Measurements from ENCODE around the gene SESN3. TPM values are rescaled to one million over a fixed set of nuclear protein-coding genes. Genes with fewer than 3 reads are reported as not detected.

SESN3 gene
- polyA plus RNA-seq, 1 donor from 2014 or later: 11.1 TPM

- Histone ChIP-seq H4K20me1 (ENCODE audit: insufficient read depth) (no peaks in the 10 kb centered on the region), H3F3A (ENCODE audit: insufficient read depth, low read length, poor library complexity, severe bottlenecking) (no peaks in the 10 kb centered on the region), H3K4me2 (ENCODE audit: low read length) (no peak overlapping the region), H3K4me3 (ENCODE audit: low read length) (no peak overlapping the region), H3K27me3 (ENCODE audit: insufficient read depth, low read depth, low read length) (no peaks in the 10 kb centered on the region), H2AFZ (ENCODE audit: low read depth, low read length) (no peak overlapping the region), H3K9me2 (ENCODE audit: insufficient read depth, low read length) (no peaks in the 10 kb centered on the region), H3K79me2 (replicated peaks; ENCODE audit: insufficient read depth, low read length) (no peaks in the 10 kb centered on the region), H3K9ac (ENCODE audit: low read length) (no peak overlapping the region), H3K36me3 (ENCODE audit: insufficient read depth, low read length) (no peaks in the 10 kb centered on the region), H3K27ac (ENCODE audit: low read length) (no peak overlapping the region), H3K9me3 (ENCODE audit: low read length) (no peaks in the 10 kb centered on the region)
- TF ChIP-seq SMC3 (conservative IDR thresholded peaks at IDR 0.05; ENCODE audit: poor library complexity) (no peak), MXI1 (conservative IDR thresholded peaks at IDR 0.05; ENCODE audit: poor library complexity, severe bottlenecking) (no peak), EP300 (conservative IDR thresholded peaks at IDR 0.05; ENCODE audit: poor library complexity, severe bottlenecking) (no peak)
- TF ChIP-seq, protein P1, sequence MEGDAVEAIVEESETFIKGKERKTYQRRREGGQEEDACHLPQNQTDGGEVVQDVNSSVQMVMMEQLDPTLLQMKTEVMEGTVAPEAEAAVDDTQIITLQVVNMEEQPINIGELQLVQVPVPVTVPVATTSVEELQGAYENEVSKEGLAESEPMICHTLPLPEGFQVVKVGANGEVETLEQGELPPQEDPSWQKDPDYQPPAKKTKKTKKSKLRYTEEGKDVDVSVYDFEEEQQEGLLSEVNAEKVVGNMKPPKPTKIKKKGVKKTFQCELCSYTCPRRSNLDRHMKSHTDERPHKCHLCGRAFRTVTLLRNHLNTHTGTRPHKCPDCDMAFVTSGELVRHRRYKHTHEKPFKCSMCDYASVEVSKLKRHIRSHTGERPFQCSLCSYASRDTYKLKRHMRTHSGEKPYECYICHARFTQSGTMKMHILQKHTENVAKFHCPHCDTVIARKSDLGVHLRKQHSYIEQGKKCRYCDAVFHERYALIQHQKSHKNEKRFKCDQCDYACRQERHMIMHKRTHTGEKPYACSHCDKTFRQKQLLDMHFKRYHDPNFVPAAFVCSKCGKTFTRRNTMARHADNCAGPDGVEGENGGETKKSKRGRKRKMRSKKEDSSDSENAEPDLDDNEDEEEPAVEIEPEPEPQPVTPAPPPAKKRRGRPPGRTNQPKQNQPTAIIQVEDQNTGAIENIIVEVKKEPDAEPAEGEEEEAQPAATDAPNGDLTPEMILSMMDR (IDR thresholded peaks at IDR 0.05; ENCODE audit: poor library complexity, severe bottlenecking): no peak
Observed at GRCh38 chr11:95140397-95141033, 90.5 kb downstream of the SESN3 start.

DNA sequence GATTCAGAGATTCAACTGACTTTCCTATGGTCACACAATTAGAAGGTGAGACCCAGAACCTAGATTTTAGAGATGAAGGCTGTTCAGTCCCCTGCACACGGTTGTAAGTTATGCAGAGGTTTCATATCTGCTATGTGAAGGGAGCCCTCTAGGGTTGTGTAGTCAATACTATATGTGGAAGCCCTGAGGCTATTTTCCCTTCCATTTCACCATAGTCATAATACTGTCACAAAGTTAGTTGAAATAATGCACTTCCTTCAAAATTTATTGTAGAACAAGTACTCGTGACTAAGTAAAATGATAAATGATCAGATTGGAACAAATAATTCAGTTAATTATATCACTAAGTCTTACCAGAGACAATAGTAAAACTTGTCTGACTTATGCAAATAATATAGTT, 92.6 kb downstream of the SESN3 start:
- H3K36me3 ChIP-seq (ENCODE audit: insufficient read depth, low read length): no peaks in the 10 kb centered on the region
- H3K79me2 ChIP-seq (replicated peaks; ENCODE audit: insufficient read depth, low read length): no peaks in the 10 kb centered on the region
- no peak overlapping the region for H3K27ac ChIP-seq (ENCODE audit: low read length)
- H3K27me3 ChIP-seq (ENCODE audit: insufficient read depth, low read depth, low read length): no peaks in the 10 kb centered on the region
- no peak overlapping the region for H3K4me2 ChIP-seq (ENCODE audit: low read length)
- H4K20me1 ChIP-seq (ENCODE audit: insufficient read depth): no peaks in the 10 kb centered on the region
- H3F3A ChIP-seq (ENCODE audit: insufficient read depth, low read length, poor library complexity, severe bottlenecking): no peaks in the 10 kb centered on the region
- H3K9me2 ChIP-seq (ENCODE audit: insufficient read depth, low read length): no peaks in the 10 kb centered on the region
- H3K4me3 ChIP-seq (ENCODE audit: low read length): no peak overlapping the region
- H2AFZ ChIP-seq (ENCODE audit: low read depth, low read length): no peak overlapping the region
- no peak overlapping the region for H3K9ac ChIP-seq (ENCODE audit: low read length)
- TF ChIP-seq, protein P1 (IDR thresholded peaks at IDR 0.05; ENCODE audit: poor library complexity, severe bottlenecking): peak; percentile 25
- TF ChIP-seq SMC3 (conservative IDR thresholded peaks at IDR 0.05; ENCODE audit: poor library complexity): no peak
- no peak for TF ChIP-seq RAD21 (conservative IDR thresholded peaks at IDR 0.05)
- TF ChIP-seq REST (IDR thresholded peaks at IDR 0.05; ENCODE audit: borderline replicate concordance): no peak
- H3K9me3 ChIP-seq (ENCODE audit: low read length): no peaks in the 10 kb centered on the region
